ENCODE data around the gene CYP1B1. TPM values are rescaled to one million over a fixed set of nuclear protein-coding genes. Genes with fewer than 3 reads are reported as not detected.
A peak's percentile ranks its signal among the peaks of the same experiment; 100 is the strongest.

CYP1B1 gene
- total RNA-seq = 10 to 100 TPM in 1 of 2 donors, 1 to 10 TPM in 1; 9.8 to 47.7 TPM
- polyA plus RNA-seq = 10 to 100 TPM; 29.3 to 33.2 TPM
- long read RNA-seq, donor 1, full-length matches to known transcripts = 1 of 1 reads
- long read RNA-seq, donor 1, partial matches to known transcripts = 0 of 1 reads
- long read RNA-seq, donor 1, other reads (novel, unspliced or antisense) = 0 of 1 reads
- long read RNA-seq, donor 2 = 0 reads
- long read RNA-seq, donor 3 = 0 reads
- long read RNA-seq, donor 4 = 0 reads
- long read RNA-seq, donor 5, full-length matches to known transcripts = 1 of 1 reads
- long read RNA-seq, donor 5, partial matches to known transcripts = 0 of 1 reads
- long read RNA-seq, donor 5, other reads (novel, unspliced or antisense) = 0 of 1 reads

DNA sequence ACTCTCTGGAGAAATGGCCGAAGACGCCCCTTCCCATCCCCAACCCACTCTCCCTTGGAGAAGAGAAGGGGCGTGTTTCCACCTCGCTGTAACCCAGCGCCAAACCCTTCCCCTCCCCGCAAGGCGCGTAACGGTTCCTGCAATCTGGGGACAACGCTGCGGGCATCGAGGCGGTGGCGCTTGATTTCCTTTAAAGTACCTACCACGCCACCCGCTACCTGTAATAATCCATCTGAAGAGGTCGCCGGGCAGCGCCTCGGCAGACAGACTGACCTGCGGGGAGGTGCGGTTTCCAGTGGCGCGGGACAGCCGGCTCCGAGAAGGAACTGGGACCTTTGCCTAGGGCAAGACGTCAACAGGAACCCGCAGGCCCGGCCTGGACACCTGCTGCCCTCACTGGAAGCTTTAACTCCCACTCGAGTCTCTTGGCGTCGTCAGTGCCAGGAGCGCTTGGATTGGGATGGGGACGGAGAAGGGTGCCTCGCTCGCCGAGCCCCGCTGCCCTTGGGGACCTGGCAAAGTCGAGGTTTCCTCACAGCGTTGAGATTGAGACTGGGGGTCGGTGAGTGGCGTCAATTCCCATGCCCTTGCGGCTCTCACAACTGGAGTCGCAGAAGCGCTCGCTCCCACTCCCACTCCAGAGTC, at the start of gene CYP1B1:
Gene CYP1B1, minus strand, starts transcription at position 645 of the 645 bp plus-strand sequence. CDS start 763 bp downstream, outside the sequence.
- H3K9me3 ChIP-seq (ENCODE audit: control insufficient read depth in 4 of 4, insufficient read depth in 3 of 4, low read length in 3 of 4) = peaks cover 0 to 8% (median 0%) of the 10 kb centered on the region in 4 donors
- TF ChIP-seq, protein P1, sequence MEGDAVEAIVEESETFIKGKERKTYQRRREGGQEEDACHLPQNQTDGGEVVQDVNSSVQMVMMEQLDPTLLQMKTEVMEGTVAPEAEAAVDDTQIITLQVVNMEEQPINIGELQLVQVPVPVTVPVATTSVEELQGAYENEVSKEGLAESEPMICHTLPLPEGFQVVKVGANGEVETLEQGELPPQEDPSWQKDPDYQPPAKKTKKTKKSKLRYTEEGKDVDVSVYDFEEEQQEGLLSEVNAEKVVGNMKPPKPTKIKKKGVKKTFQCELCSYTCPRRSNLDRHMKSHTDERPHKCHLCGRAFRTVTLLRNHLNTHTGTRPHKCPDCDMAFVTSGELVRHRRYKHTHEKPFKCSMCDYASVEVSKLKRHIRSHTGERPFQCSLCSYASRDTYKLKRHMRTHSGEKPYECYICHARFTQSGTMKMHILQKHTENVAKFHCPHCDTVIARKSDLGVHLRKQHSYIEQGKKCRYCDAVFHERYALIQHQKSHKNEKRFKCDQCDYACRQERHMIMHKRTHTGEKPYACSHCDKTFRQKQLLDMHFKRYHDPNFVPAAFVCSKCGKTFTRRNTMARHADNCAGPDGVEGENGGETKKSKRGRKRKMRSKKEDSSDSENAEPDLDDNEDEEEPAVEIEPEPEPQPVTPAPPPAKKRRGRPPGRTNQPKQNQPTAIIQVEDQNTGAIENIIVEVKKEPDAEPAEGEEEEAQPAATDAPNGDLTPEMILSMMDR (IDR thresholded peaks at IDR 0.05; ENCODE audit: control extremely low read depth, extremely low read depth) = no peak
- H3K27me3 ChIP-seq (ENCODE audit: control insufficient read depth in 3 of 3, insufficient read depth in 3 of 3, low read length in 2 of 3) = peaks cover 0 to 59% (median 49%) of the 10 kb centered on the region in 3 donors
- peak in 1 of 3 donors; percentile 22 for DNase-seq
- no peak within 1 kb of the TSS for H3K9ac ChIP-seq (ENCODE audit: insufficient read depth in 1 of 2, low read length in 2 of 2)
- 2 to 3% methylated on average over 46 of the region's 46 CpGs for WGBS, 2 donors
- peaks cover 0 to 37% (median 17%) of the 10 kb centered on the region in 5 donors for H3K4me1 ChIP-seq (ENCODE audit: control insufficient read depth in 5 of 5, insufficient read depth in 5 of 5, low read length in 5 of 5)
- peak within 1 kb of the TSS; percentile 67 to 93 for H3K27ac ChIP-seq (ENCODE audit: low read depth in 1 of 2, low read length in 1 of 2)
- H3K4me3 ChIP-seq = peak within 1 kb of the TSS; percentile 66
- no peaks in the 10 kb centered on the region for H3K36me3 ChIP-seq (ENCODE audit: control insufficient read depth in 4 of 4, insufficient read depth in 4 of 4, low read length in 4 of 4)
- ATAC-seq (ENCODE audit: insufficient read depth, low FRiP score) = peak; percentile 16

DNA sequence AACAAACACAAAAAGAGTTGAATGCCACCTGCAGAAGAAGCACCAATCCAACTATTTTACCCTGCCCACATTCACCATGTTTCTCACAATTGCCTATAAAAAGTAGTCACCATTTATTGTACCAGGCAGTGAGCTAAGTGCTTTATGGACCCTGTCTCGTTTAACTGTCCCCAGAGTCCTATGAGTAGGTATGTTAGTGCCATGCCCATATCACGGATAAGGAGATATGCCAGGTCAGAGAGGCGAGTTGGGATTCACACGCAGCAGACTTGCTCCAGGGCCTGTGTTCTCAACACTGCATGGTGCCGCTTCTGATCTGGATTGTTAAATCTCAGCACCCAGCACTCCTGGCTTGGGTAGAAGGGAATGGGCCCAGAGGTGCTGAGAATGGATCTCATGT, 49.1 kb upstream of the CYP1B1 start:
- Histone ChIP-seq H3K9ac (ENCODE audit: insufficient read depth in 1 of 2, low read length in 2 of 2) (no peak overlapping the region), H3K9me3 (ENCODE audit: control insufficient read depth in 4 of 4, insufficient read depth in 3 of 4, low read length in 3 of 4) (peaks cover 0 to 7% (median 0%) of the 10 kb centered on the region in 4 donors), H3K27ac (ENCODE audit: low read depth in 1 of 2, low read length in 1 of 2) (no peak overlapping the region), H3K27me3 (ENCODE audit: control insufficient read depth in 3 of 3, insufficient read depth in 3 of 3, low read length in 2 of 3) (no peaks in the 10 kb centered on the region), H3K36me3 (ENCODE audit: control insufficient read depth in 4 of 4, insufficient read depth in 4 of 4, low read length in 4 of 4) (no peaks in the 10 kb centered on the region), H3K4me3 (no peak overlapping the region), H3K4me1 (ENCODE audit: control insufficient read depth in 5 of 5, insufficient read depth in 5 of 5, low read length in 5 of 5) (peaks cover 0 to 7% (median 2%) of the 10 kb centered on the region in 5 donors)
- ATAC-seq (ENCODE audit: insufficient read depth, low FRiP score) = no peak
- no peak for DNase-seq
- TF ChIP-seq, protein P1 (IDR thresholded peaks at IDR 0.05; ENCODE audit: control extremely low read depth, extremely low read depth) = no peak
- WGBS, 2 donors = 95 to 99% methylated on average over 5 of the region's 5 CpGs

GRCh38 chr2:38123911-38124310, 48.0 kb upstream of the CYP1B1 start:
- no peak for DNase-seq
- H3K9me3 ChIP-seq (ENCODE audit: control insufficient read depth in 4 of 4, insufficient read depth in 3 of 4, low read length in 3 of 4) = peaks cover 0 to 7% (median 0%) of the 10 kb centered on the region in 4 donors
- H3K4me3 ChIP-seq = no peak overlapping the region
- no peak overlapping the region for H3K9ac ChIP-seq (ENCODE audit: insufficient read depth in 1 of 2, low read length in 2 of 2)
- H3K27me3 ChIP-seq (ENCODE audit: control insufficient read depth in 3 of 3, insufficient read depth in 3 of 3, low read length in 2 of 3) = no peaks in the 10 kb centered on the region
- TF ChIP-seq, protein P1 (IDR thresholded peaks at IDR 0.05; ENCODE audit: control extremely low read depth, extremely low read depth) = no peak
- H3K27ac ChIP-seq (ENCODE audit: low read depth in 1 of 2, low read length in 1 of 2) = no peak overlapping the region
- WGBS, 2 donors = 81 to 87% methylated on average over 1 of the region's 1 CpG
- ATAC-seq (ENCODE audit: insufficient read depth, low FRiP score) = no peak
- no peaks in the 10 kb centered on the region for H3K36me3 ChIP-seq (ENCODE audit: control insufficient read depth in 4 of 4, insufficient read depth in 4 of 4, low read length in 4 of 4)
- peaks cover 0 to 7% (median 0%) of the 10 kb centered on the region in 5 donors for H3K4me1 ChIP-seq (ENCODE audit: control insufficient read depth in 5 of 5, insufficient read depth in 5 of 5, low read length in 5 of 5)
